Suprapubic skin (tissue), 3 donors: Measurements from ENCODE around the gene TNFRSF14.

Source experiments
- CTCF ChIP-seq, 2 donors: fragments of 200-600 bp in 1 of 2; fragments of 450-650 bp in 1 of 2; sonication (generic) in 1 of 2; IDR thresholded peaks; one replicate each; pipeline ENCODE4 v1.5.1; 2016 to 2019; ENCODE audit warnings: antibody characterized with exemption in 2 of 2, mild to moderate bottlenecking in 1 of 2, moderate library complexity in 1 of 2
- POLR2A ChIP-seq, 2 donors: fragments of 450-650 bp; IDR thresholded peaks; one replicate each; pipeline ENCODE4 v1.6.1; 2017; ENCODE audit warnings: antibody characterized with exemption in 2 of 2, mild to moderate bottlenecking in 2 of 2, moderate library complexity in 2 of 2

GRCh38 chr1:2523891-2524609 is 32.1 kb upstream of the TNFRSF14 start:
- no peak for TF ChIP-seq POLR2A (IDR thresholded peaks at IDR 0.05)
- TF ChIP-seq CTCF (IDR thresholded peaks at IDR 0.05), result no peak
